Psoas muscle (tissue), 8 donors: ENCODE measurements around the gene PPP2R5D. TPM values are rescaled to one million over a fixed set of nuclear protein-coding genes. Genes with fewer than 3 reads are reported as not detected.

ENCODE experiments used
- ATAC-seq, 4 donors: fragments of 200-7000 bp; cut with Tn5 transposase; one replicate each; pipeline ENCODE4 v1.9.1; 2020; ENCODE audit warnings: moderate library complexity in 3 of 4, mild to moderate bottlenecking in 2 of 4
- DNase-seq, 2 donors: peaks; one replicate each; pipeline ENCODE4 v3.0.0-alpha.2; 2020
- H3K27ac ChIP-seq: fragments of 200-600 bp; one replicate; pipeline ENCODE4 v1.8.0; 2022
- H3K27me3 ChIP-seq, 3 donors: fragments of 200-600 bp in 1 of 3; one replicate each; pipeline versions ENCODE4 v1.6.1 to v1.8.0; 2013 to 2022; ENCODE audit warnings: low read length in 2 of 3, mild to moderate bottlenecking in 2 of 3, moderate library complexity in 1 of 3; ENCODE audit not compliant: insufficient read depth in 3 of 3
- H3K36me3 ChIP-seq, 2 donors: fragments of 200-600 bp in 1 of 2; one replicate each; pipeline versions ENCODE4 v1.6.1 to v1.8.0; 2013 to 2022; ENCODE audit warnings: low read depth in 1 of 2, mild to moderate bottlenecking in 1 of 2, moderate library complexity in 1 of 2; ENCODE audit not compliant: insufficient read depth in 1 of 2
- H3K4me1 ChIP-seq: fragments of 200-600 bp; one replicate; pipeline ENCODE4 v1.8.0; 2022
- H3K4me3 ChIP-seq: fragments of 200-600 bp; one replicate; pipeline ENCODE4 v1.8.0; 2022; ENCODE audit warnings: mild to moderate bottlenecking
- H3K9me3 ChIP-seq: fragments of 200-600 bp; one replicate; pipeline ENCODE4 v1.8.0; 2022
- WGBS, 3 donors: extraction: QIAGEN DNeasy Blood & Tissue Kit; methylation state at CpG; one replicate each; pipeline versions ENCODE4 v1.1.6 to v1.1.7; 2013; 5-methylcytosine and 5-hydroxymethylcytosine counted together
- intact Hi-C, 2 donors: fragments of 100-400 bp; cut with DNase I; formaldehyde crosslinking; loops; one replicate each; pipeline versions ENCODE4 v1.11.0 to v1.14.2; 2022
- polyA plus RNA-seq, 3 donors: library from polyadenylated mRNA; stranded (reverse); fragments of 200-250 nt; gene quantifications; one replicate each; pipeline ENCODE4 v1.2.3, GENCODE V29; 2013
- total RNA-seq, 4 donors: library from RNA; stranded (reverse); fragmentation: NEBNext Ultra II Directional in 2 of 4; extraction: Animal tissue kit (Norgen Biotek cat#: 25700) in 2 of 4; gene quantifications; one replicate each; pipeline versions ENCODE4 v1.2.1 to v1.2.4, GENCODE V29; 2021 to 2023
- TF ChIP-seq, protein P1 (sequence below): fragments of 200-600 bp; IDR thresholded peaks from one replicate; pipeline ENCODE4 v1.8.0; 2022; ENCODE audit warnings: antibody characterized with exemption
- donor health status: healthy with polysubstance abuse.
- donor health status: DM: no; HTN: no; CAD: no; lungs with moderate emphysema.
- donor health status: Bipolar disorder and iron deficiency.
- donor health status: healthy.
- donor health status: DM: yes; HTN: yes; CAD: no.
- donor health status: DM: no; HTN: no; CAD: no.
- donor health status: DM: no; HTN: no; CAD: no.
- donor health status: DM: yes; HTN: yes; CAD: no.

The PPP2R5D gene
- total and polyA plus RNA-seq, 7 donors = 25.6 to 46.7 (median 29.1) TPM

DNA sequence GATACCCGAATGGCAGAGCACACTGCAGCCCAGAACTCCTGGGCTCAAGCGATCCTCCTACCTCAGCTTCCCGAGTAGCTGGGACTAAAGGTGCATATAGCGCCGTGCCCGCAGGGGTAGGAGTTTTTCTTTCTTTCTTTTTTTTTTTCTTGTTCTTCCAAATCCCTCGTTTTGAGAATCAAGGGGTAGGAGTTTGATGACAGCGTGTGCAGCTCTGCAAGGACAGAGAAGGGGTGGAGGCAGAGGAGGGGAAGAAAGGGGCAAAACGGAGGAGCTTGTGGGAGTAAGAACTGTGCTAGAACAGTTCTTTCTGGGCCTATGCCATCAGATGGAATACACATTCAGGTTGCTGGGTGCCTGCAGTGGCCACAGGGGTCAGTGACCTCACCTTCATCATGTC is 52.3 kb downstream of the PPP2R5D start:
- H3K36me3 ChIP-seq = peaks cover 4 to 58% of the 10 kb centered on the region in 2 donors
- no peaks in the 10 kb centered on the region for H3K27me3 ChIP-seq
- TF ChIP-seq, protein P1, sequence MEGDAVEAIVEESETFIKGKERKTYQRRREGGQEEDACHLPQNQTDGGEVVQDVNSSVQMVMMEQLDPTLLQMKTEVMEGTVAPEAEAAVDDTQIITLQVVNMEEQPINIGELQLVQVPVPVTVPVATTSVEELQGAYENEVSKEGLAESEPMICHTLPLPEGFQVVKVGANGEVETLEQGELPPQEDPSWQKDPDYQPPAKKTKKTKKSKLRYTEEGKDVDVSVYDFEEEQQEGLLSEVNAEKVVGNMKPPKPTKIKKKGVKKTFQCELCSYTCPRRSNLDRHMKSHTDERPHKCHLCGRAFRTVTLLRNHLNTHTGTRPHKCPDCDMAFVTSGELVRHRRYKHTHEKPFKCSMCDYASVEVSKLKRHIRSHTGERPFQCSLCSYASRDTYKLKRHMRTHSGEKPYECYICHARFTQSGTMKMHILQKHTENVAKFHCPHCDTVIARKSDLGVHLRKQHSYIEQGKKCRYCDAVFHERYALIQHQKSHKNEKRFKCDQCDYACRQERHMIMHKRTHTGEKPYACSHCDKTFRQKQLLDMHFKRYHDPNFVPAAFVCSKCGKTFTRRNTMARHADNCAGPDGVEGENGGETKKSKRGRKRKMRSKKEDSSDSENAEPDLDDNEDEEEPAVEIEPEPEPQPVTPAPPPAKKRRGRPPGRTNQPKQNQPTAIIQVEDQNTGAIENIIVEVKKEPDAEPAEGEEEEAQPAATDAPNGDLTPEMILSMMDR = no peak
- DNase-seq = no peak
- H3K9me3 ChIP-seq = no peaks in the 10 kb centered on the region
- 83 to 93% (median 88%) methylated on average over 9 of the region's 9 CpGs for WGBS, 3 donors
- peak overlapping the region; percentile 7 for H3K27ac ChIP-seq
- ATAC-seq = no peak
- intact Hi-C loops = loop anchor here in 1 of 2 donors (2.0 kb wide), 1 partner anchor 16 kb away; the partner anchor contains the start of gene CUL7
- no peak overlapping the region for H3K4me3 ChIP-seq
- H3K4me1 ChIP-seq = peaks cover 24% of the 10 kb centered on the region

DNA sequence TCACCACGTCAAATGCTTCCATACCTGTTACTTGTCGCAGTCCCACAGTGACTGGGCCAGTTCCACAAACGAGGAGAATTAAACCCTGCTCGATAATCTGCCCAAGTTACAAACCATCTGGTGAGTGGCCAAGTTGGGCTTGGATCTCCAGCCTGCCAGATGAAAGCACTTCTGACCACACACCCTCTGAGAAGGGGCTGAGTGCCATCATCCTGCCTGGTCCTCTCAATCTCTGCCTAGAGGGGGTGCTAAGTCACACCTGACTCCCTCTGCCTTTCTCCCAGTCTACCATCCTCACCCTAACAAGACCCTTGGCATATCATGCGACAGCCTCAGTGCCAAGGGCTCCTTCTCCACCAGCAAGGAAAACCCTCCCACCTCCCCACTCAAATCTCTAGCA is 52.8 kb downstream of the PPP2R5D start:
- no peak for ATAC-seq
- H3K27me3 ChIP-seq = no peaks in the 10 kb centered on the region
- TF ChIP-seq, protein P1 = no peak
- DNase-seq = no peak
- H3K36me3 ChIP-seq = peaks cover 4 to 55% of the 10 kb centered on the region in 2 donors
- WGBS, 3 donors = 33 to 53% (median 34%) methylated on average over 5 of the region's 5 CpGs
- H3K27ac ChIP-seq = peak overlapping the region; percentile 7
- intact Hi-C loops = loop anchor here in 1 of 2 donors (2.0 kb wide), 1 partner anchor 16 kb away; the partner anchor contains the start of gene CUL7
- H3K4me3 ChIP-seq = no peak overlapping the region
- no peaks in the 10 kb centered on the region for H3K9me3 ChIP-seq
- peaks cover 24% of the 10 kb centered on the region for H3K4me1 ChIP-seq

DNA sequence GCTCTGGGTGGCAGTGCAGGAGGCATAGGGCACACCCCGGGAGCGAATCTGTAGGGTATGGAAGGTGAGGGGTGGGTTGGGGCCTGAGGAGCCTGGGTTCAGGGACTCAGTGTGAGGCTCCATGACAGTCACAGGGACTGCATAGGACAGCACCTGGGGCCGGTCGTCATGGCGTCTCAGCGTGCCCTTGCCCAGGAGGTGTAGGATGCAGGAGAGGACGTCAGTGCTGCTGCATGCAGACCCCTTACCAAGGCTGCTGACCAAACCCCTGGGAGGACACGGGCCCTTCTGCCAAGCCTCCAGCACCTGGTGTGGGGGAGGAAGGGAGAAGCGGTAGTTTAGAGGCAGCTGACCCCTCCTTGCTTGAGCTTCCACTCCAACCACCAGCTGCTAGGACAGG is 53.3 kb downstream of the PPP2R5D start:
- Histone ChIP-seq H3K4me1 (peaks cover 24% of the 10 kb centered on the region), H3K4me3 (no peak overlapping the region), H3K9me3 (no peaks in the 10 kb centered on the region), H3K36me3 (peaks cover 4 to 55% of the 10 kb centered on the region in 2 donors), H3K27me3 (no peaks in the 10 kb centered on the region), H3K27ac (no peak overlapping the region)
- no peak for ATAC-seq
- intact Hi-C loops = loop anchor here in 1 of 2 donors (2.0 kb wide), 1 partner anchor 15 kb away; the partner anchor contains the start of gene CUL7
- TF ChIP-seq, protein P1 = no peak
- DNase-seq = no peak
- 76 to 78% (median 78%) methylated on average over 8 to 9 of the region's 9 CpGs for WGBS, 3 donors

DNA sequence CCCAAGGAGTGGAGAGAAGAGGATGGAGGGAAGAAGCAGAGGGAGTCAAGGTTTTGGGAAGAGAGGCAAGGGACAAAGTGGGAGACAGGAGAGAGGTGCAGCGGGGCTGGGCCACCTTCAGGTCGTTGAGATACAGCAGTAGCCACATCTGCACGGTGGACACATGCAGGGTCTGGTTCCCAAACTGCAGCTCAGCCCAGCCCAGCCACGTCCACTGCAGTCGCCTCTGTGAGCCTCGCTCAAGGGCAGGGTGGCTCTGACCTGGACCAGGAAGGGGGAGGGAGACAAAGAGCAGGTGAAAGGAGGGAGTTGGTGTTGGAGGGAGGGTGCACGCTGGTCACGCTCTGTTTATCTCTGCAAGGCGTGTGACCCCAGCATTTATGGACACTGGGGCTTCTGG is 54.4 kb downstream of the PPP2R5D start:
- H3K4me1 ChIP-seq = peaks cover 24% of the 10 kb centered on the region
- intact Hi-C loops = no loop called here
- no peaks in the 10 kb centered on the region for H3K27me3 ChIP-seq
- no peak for DNase-seq
- ATAC-seq = no peak
- 71 to 77% (median 76%) methylated on average over 9 of the region's 9 CpGs for WGBS, 3 donors
- peaks cover 0 to 58% of the 10 kb centered on the region in 2 donors for H3K36me3 ChIP-seq
- no peak overlapping the region for H3K27ac ChIP-seq
- H3K9me3 ChIP-seq = no peaks in the 10 kb centered on the region
- TF ChIP-seq, protein P1 = no peak
- H3K4me3 ChIP-seq = no peak overlapping the region
